Breast epithelium (tissue), 4 donors: ENCODE data around the gene TUBA3D. TPM values are rescaled to one million over a fixed set of nuclear protein-coding genes. Genes with fewer than 3 reads are reported as not detected.
A peak's percentile ranks its signal among the peaks of the same experiment; 100 is the strongest.
"Not testable (repeated sequence)": the region's sequence is repeated elsewhere in the genome, so short reads cannot be mapped to it uniquely, and the experiment has no call there.

Experiments used
- DNase-seq, 2 donors: peaks; one replicate each; pipeline ENCODE4 v3.0.0-alpha.2; 2019; ENCODE audit warnings: low spot score in 2 of 2
- H3K27ac ChIP-seq, 2 donors: fragments of 200-600 bp; sonication (generic) in 1 of 2; one replicate each; pipeline ENCODE4 v1.5.1; 2016 to 2019; ENCODE audit warnings: mild to moderate bottlenecking in 1 of 2
- H3K27me3 ChIP-seq, 2 donors: fragments of 200-600 bp; sonication (generic) in 1 of 2; one replicate each; pipeline versions ENCODE4 v1.5.1 to v1.6.0; 2017 to 2019; ENCODE audit warnings: control low read depth in 1 of 2, mild to moderate bottlenecking in 1 of 2
- H3K36me3 ChIP-seq: fragments of 200-600 bp; one replicate; pipeline ENCODE4 v1.5.1; 2019
- H3K4me1 ChIP-seq, 2 donors: fragments of 200-600 bp; sonication (generic); one replicate each; pipeline ENCODE4 v1.5.1; 2016 to 2019; ENCODE audit warnings: control low read depth in 1 of 2
- H3K4me3 ChIP-seq, 3 donors: fragments of 200-600 bp; sonication (generic); 1 replicate in 2 of 3; 2 replicates in 1 of 3; pipeline ENCODE4 v1.5.1; 2016 to 2019; ENCODE audit warnings: mild to moderate bottlenecking in 3 of 3, moderate library complexity in 2 of 3
- H3K9me3 ChIP-seq, 2 donors: fragments of 200-600 bp; sonication (generic) in 1 of 2; one replicate each; pipeline ENCODE4 v1.5.1; 2016 to 2019; ENCODE audit warnings: control low read depth in 1 of 2
- POLR2A ChIP-seq: fragments of 450-650 bp; IDR thresholded peaks from one replicate; pipeline ENCODE4 v1.6.1; 2016; ENCODE audit warnings: antibody characterized with exemption, mild to moderate bottlenecking, moderate library complexity
- POLR2AphosphoS5 ChIP-seq, 3 donors: sonication (generic); formaldehyde crosslinking; IDR thresholded peaks; one replicate each; pipeline ENCODE4 v1.6.1; 2017; ENCODE audit warnings: antibody characterized with exemption in 3 of 3
- intact Hi-C: fragments of 100-400 bp; cut with DNase I; formaldehyde crosslinking; loops from one replicate; pipeline ENCODE4 v1.15.1; 2023; ENCODE audit warnings: low total_unique reads
- total RNA-seq, 3 donors: library from RNA; depleted of rRNA; stranded (reverse); fragments of >200 nt; gene quantifications; one replicate each; pipeline ENCODE4 v1.1.0, GENCODE V29; 2016
- TF ChIP-seq, protein P1 (sequence below), 3 donors: fragments of 450-650 bp; IDR thresholded peaks; one replicate each; pipeline ENCODE4 v1.5.1; 2016 to 2017; ENCODE audit warnings: antibody characterized with exemption in 3 of 3, mild to moderate bottlenecking in 3 of 3, moderate library complexity in 3 of 3

TUBA3D gene
- total RNA-seq, 3 donors from 2014 or later = not detected

DNA sequence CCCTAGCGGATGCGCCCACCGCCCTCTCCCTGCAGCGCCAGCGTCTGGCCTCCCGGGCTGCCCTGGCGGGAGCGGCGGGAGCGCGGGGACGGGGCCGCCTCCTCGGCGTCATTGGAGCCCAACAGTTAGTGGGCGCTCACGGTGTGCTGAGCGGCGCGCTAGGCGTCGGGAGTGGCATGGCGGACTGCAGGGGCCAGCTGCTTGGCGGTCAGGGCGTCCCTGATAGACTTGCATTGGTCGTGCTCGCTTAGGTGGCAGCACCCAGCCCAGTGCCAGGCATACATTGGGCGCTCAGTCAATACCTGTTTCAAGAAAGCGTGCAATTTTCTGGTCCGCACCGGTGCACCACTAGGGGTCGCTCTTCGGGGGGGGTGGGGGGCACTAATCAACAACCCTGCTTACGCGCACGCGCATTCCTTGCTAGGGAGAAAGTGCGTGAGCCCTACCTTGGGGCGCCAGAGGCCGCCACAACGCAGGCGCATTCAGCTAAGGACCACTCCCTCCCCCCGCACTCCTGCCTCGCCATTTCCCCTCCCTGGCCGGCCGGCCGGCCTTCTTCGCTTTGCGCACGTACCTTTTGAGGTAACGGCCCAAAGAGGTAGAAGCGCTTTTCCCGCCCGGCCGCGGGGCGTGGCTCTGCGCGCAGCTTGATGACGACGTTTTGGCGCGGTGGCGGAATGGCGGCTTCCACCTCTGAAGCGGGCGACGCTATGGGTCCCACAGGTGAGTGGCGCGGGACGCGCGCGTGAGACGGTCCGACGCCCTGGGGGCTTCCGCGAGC is 16.7 kb downstream of the TUBA3D start:
- Histone ChIP-seq H3K27ac (peak overlapping the region; percentile 92 to 95), H3K27me3 (no peaks in the 10 kb centered on the region), H3K4me1 (peaks cover 4 to 7% of the 10 kb centered on the region in 2 donors), H3K9me3 (no peaks in the 10 kb centered on the region), H3K36me3 (no peaks in the 10 kb centered on the region), H3K4me3 (peak overlapping the region; percentile 68 to 84 (median 77))
- peak; percentile 92 to 93 for DNase-seq
- TF ChIP-seq POLR2A = no peak
- TF ChIP-seq POLR2AphosphoS5 (IDR thresholded peaks at IDR 0.05) = peak; percentile 55 to 70 (median 63)
- TF ChIP-seq, protein P1, sequence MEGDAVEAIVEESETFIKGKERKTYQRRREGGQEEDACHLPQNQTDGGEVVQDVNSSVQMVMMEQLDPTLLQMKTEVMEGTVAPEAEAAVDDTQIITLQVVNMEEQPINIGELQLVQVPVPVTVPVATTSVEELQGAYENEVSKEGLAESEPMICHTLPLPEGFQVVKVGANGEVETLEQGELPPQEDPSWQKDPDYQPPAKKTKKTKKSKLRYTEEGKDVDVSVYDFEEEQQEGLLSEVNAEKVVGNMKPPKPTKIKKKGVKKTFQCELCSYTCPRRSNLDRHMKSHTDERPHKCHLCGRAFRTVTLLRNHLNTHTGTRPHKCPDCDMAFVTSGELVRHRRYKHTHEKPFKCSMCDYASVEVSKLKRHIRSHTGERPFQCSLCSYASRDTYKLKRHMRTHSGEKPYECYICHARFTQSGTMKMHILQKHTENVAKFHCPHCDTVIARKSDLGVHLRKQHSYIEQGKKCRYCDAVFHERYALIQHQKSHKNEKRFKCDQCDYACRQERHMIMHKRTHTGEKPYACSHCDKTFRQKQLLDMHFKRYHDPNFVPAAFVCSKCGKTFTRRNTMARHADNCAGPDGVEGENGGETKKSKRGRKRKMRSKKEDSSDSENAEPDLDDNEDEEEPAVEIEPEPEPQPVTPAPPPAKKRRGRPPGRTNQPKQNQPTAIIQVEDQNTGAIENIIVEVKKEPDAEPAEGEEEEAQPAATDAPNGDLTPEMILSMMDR (IDR thresholded peaks at IDR 0.05) = peak; percentile 61 to 82 (median 73)
- intact Hi-C loops = no loop called here

DNA sequence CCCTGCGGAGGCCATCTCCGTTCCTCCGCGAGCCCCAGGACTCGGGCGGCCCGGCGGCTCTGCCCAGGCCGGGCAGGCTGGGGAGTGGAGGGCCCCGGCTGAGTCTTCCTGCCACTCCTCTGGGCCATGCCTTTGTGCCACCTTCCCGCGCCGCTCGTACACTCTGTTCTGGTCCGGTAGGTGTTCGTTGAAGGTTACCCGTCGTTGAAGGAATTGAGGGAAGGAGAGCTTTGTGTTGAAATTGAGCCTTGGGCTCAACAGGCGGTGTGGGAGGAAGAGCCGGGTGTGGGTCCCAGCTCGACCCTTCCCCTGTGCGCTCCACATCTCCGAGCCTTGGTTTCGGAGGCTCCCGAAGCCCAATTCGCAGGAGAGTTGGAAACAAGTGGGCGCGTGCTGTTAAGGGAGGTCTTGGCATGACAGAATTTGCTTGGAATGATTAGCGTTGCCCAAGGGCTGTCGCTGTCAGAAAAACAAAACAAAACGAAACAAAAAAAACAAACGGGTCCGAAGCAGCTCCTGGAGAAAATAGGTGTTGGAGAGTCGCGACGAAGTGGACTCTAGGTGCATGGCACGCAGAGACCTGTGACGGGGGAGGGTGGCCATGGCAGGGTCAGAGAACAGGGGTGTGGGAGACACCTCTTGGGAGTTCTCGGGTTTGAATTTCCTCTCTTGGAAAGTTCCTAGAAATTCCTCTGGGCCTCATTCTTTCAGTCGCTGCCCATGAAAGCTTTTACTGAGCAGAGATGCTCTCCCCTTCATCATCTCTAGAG is 17.5 kb downstream of the TUBA3D start:
- TF ChIP-seq POLR2A (no peak), POLR2AphosphoS5 (IDR thresholded peaks at IDR 0.05) (no peak)
- TF ChIP-seq, protein P1 (IDR thresholded peaks at IDR 0.05) = no peak
- Histone ChIP-seq H3K27me3 (no peaks in the 10 kb centered on the region), H3K4me3 (peak overlapping the region; percentile 68 to 84 (median 77)), H3K36me3 (no peaks in the 10 kb centered on the region), H3K4me1 (peaks cover 4 to 7% of the 10 kb centered on the region in 2 donors), H3K27ac (peak overlapping the region; percentile 92 to 95), H3K9me3 (no peaks in the 10 kb centered on the region)
- no peak for DNase-seq
- intact Hi-C loops = no loop called here

DNA sequence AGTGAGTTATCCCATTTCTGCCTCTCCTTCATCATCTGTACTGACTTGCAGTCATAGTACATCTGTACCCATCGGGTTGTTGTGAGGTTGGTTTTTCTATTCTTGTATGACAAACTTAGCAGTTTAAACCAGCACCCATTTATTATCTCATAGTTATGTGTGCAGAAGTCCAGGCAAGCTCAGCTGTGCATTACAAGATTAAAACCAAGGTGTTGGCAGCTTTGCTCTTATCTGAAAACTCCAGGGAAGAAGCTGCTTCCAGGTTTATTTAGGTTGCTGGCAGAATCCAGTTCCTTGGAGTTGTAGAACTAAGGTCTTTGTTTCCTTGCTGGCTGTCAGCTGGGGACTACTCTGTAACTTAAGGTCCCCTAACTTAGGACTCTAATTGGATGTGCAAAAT is 19.6 kb downstream of the TUBA3D start:
- DNase-seq, H3K4me1 ChIP-seq, H3K27ac ChIP-seq, H3K36me3 ChIP-seq, H3K27me3 ChIP-seq, H3K9me3 ChIP-seq, intact Hi-C loops, H3K4me3 ChIP-seq: not testable (repeated sequence)

DNA sequence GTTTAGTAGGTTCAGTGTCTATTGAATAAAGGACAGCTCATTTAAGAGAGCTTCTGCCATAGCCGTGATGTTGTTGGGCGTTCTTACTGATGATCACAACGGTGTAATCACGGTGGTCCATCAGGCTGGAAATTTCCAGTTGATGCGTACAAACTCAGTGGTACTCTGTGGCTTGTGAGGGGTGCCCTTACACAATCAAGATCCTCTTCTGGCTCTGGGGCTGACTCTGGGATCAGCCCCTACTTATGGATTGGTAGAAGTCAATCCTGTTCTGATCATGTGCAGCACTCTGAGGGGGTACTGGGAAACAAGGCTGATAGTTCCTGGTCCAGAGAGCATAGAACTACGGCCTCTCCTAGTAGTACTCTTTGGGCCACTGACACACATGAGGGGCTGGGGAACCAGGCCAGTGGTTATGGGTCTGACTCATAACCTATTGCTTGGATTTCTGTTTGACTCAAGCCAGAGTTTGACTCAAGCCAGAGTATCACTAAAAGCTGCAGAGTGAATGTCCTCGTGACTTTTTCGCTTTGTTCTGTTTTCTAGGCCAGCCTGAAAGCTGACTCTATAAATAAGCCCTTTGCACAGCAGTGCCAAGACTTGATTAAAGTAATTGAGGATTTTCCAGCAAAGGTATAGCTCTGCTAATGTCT is 22.5 kb downstream of the TUBA3D start:
- H3K27ac ChIP-seq, H3K4me1 ChIP-seq, H3K36me3 ChIP-seq, DNase-seq, H3K9me3 ChIP-seq, H3K4me3 ChIP-seq, intact Hi-C loops, H3K27me3 ChIP-seq: not testable (repeated sequence)

DNA sequence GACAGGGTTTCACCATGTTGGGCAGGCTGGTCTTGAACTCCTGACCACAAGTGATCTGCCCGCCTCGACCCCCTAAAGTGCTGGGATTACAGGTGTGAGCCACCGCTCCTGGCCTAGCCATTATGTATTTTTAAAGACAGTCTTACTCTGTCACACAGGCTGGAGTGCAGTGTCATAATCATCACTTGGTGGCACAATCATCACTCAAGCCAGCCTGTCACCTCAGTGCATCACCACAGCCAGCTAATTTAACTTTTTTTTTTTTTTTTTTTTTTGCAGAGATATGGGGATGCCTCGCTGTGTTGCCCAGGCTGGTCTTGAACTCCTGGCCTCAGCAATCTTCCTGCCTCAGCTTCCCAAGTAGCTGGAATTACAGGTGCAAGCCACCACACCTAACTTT is 27.7 kb downstream of the TUBA3D start:
- H3K27ac ChIP-seq, H3K4me1 ChIP-seq, H3K4me3 ChIP-seq, intact Hi-C loops, H3K27me3 ChIP-seq, H3K36me3 ChIP-seq, H3K9me3 ChIP-seq, DNase-seq: not testable (repeated sequence)

DNA sequence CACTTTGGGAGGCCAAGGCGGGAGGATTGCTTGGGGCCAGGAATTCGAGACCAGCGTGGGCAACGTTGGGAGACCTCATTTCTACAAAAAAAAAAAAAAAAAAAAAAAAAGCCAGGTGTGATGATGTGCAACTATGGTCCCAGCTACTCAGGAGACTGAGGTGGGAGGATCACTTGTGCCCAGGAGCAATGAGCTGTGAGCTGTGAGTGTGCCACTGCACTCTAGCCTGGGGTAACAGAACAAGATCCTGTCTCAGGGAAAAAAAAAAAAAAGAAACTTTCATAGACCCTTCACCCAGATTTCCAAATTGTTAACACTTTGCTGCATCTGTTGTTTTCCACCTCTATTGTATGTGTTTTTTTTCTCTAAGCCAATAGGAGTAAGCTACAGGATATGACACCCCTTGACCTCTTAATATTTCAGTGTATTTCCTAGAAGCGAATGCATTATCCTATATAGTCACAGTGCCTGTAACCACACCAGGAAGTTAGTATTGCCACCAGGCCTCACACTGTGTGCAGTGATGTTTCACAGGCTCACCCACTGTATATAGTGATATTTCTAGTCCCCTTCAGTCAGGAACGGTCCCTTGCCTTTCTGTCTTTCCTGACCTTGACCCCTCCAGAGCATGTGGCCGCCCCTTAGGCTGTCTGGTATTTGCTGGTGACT is 28.3 kb downstream of the TUBA3D start:
- H3K36me3 ChIP-seq, H3K27ac ChIP-seq, H3K4me1 ChIP-seq, H3K27me3 ChIP-seq, H3K4me3 ChIP-seq, H3K9me3 ChIP-seq, DNase-seq, intact Hi-C loops: not testable (repeated sequence)
